ENCODE data around the gene TENM4.

The TENM4 gene

GRCh38 chr11:78789375-78789774 lies 651.5 kb downstream of the TENM4 start:
- TF ChIP-seq CTCF (IDR thresholded peaks at IDR 0.05; ENCODE audit: borderline replicate concordance, insufficient read depth, low read depth, low read length): no peak
- no peak overlapping the region for H3K4me3 ChIP-seq (ENCODE audit: low read depth, low read length)

DNA sequence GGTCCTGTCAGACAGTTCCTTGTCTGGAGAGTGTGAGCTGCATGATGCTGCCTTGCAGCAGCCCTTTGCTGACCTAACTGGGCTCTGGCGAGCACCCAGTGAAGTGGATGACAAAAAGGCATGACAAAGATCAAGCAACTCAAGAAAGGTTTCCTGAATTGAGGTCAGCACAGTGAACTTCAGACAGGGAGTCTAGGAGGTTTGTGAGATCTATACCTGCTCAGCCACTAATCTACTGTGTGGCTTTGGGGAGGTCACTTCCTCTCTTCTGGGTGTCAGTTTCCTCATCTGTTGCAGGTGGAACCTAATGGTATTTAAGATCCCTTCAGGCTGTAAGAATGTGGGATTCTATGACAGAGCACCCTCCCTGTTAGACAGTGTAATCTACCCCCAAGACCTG lies 652.3 kb downstream of the TENM4 start:
- TF ChIP-seq CTCF (IDR thresholded peaks at IDR 0.05; ENCODE audit: borderline replicate concordance, insufficient read depth, low read depth, low read length): no peak
- H3K4me3 ChIP-seq (ENCODE audit: low read depth, low read length): no peak overlapping the region

DNA sequence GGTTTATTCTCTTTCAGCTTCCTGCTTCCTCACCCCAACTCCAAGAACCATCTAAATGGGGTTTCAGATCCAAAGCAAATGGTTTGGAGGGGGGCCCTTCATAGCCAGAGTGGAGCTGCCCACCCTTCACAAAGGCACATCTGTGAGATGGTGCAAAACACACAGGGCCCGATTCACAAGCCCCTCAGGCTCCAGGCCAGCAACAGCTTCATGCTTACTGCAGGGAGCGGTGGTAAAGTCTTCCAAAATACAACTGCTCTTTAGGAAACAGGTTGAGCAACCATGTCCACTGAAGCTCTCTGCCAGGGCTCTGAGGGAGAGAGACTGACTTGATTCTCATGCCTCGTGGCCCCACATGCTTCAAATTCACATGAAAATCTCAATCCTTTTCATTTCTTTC lies 653.1 kb downstream of the TENM4 start:
- no peak overlapping the region for H3K4me3 ChIP-seq (ENCODE audit: low read depth, low read length)
- TF ChIP-seq CTCF (IDR thresholded peaks at IDR 0.05; ENCODE audit: borderline replicate concordance, insufficient read depth, low read depth, low read length): no peak

DNA sequence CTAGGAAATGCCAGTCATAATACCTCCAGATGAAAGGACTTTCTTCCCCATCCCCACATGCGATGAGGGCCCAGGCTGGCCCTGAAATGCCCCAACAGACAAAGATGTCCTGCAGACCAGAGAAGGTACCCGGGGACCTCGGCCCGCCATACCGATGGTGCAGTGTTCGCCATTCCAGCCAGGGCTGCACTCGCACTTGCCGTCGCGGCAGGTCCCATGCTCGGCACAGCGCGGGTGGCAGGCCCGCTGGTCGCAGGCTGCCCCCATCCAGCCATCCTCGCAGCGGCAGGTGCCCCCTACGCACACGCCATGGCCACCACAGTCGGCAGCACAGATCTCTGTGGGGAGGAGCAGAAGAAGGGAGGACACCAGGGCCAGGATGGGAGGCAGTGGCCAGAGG lies 654.1 kb downstream of the TENM4 start:
- TF ChIP-seq CTCF (IDR thresholded peaks at IDR 0.05; ENCODE audit: borderline replicate concordance, insufficient read depth, low read depth, low read length): no peak
- H3K4me3 ChIP-seq (ENCODE audit: low read depth, low read length): no peak overlapping the region

GRCh38 chr11:78786086-78786485 lies 654.7 kb downstream of the TENM4 start:
- TF ChIP-seq CTCF (IDR thresholded peaks at IDR 0.05; ENCODE audit: borderline replicate concordance, insufficient read depth, low read depth, low read length): no peak
- H3K4me3 ChIP-seq (ENCODE audit: low read depth, low read length): no peak overlapping the region

GRCh38 chr11:78784321-78785061 lies 656.3 kb downstream of the TENM4 start:
- H3K4me3 ChIP-seq (ENCODE audit: low read depth, low read length): no peak overlapping the region
- TF ChIP-seq CTCF (IDR thresholded peaks at IDR 0.05; ENCODE audit: borderline replicate concordance, insufficient read depth, low read depth, low read length): no peak

DNA sequence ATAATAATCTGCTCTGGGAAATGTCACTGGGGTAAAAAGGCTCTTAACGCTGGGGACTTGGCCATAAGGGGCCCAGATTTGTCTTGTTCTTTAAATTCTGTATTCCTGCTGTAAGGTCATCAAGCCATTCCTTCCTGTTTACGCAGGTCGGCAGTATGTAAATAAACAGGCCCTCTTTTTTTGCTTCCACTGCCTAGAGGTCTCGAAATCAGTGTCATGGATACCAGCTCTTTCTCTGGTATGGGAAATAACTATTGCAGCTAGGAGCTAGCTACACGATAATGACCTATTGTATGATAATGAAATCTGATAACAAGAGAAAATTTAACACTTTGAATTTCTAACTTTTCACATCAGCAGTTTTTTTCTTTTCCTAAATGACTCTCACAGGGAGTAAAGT lies 657.0 kb downstream of the TENM4 start:
- H3K4me3 ChIP-seq (ENCODE audit: low read depth, low read length): no peak overlapping the region
- TF ChIP-seq CTCF (IDR thresholded peaks at IDR 0.05; ENCODE audit: borderline replicate concordance, insufficient read depth, low read depth, low read length): no peak

Measured in GM12875 (cell line).